ENCODE measurements around the gene HOXB2.

Gene HOXB2

GRCh38 chr17:48578616-48579470, 33.9 kb upstream of the HOXB2 start:
- no peak for DNase-seq

DNA sequence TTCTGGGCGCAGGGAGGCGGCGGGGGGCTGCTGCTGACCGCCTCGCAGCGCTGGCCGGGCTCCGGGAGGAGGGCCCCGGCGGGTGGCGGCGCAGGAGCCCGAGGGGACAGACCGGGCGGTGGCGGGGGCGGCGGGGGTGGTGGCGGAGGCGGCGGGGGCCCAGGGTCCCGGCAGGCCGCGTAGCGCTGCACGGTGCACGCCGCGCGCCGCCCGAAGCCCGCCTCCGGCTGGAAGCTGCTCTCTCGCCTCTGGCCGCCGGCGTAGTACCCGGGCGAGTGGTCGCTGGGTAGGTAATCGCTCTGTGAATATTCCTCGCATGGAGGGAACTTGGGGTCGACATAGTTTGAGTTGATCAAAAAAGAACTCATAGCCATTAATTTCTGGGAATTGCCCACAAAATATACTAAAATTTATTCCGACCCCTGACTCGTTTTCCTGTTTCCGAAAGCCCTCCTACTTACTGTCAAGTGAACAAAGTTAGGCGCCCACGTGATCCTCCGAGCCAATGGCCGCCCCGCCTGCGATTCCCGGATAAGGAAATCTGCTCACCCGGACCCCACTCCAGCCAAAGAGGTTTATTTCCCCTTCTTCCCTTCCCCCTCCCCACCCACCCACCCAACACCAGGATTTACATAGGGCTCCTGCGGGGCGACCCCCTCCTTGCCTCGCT, 33.2 kb upstream of the HOXB2 start, which contains the start of gene HOXB4:
TSS of gene HOXB4 (minus strand) at position 405 of the 670 bp plus-strand sequence. CDS start at position 374, 31 bp downstream.
- DNase-seq = no peak

GRCh38 chr17:48577330-48577945, 32.5 kb upstream of the HOXB2 start:
- no peak for DNase-seq

- no peak for DNase-seq
Measured at GRCh38 chr17:48576479-48577309, 31.8 kb upstream of the HOXB2 start.

GRCh38 chr17:48575673-48576478, 31.0 kb upstream of the HOXB2 start:
- no peak for DNase-seq

DNA sequence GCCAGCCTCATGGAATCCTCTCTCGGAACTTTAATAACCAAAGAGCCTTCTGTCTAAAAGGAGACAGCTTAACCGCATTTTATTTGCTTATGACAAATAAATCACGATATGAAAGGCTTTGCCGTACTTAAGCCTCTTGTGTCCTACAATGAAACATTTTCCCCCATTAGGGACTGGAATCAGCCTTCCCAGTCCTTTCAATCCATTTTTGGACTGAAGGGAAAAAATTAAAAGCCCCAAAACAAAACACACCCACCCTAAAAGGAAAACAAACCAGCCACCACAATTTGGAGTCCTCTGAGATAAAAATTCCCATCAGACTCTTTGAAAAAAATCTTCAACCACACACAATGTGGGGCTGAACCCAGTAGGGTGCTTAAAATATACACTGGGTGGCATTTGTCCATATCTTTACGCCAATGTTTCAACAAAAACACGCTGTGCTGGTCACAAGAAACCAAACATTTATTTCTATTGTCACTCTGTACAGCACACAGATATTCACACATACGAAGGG, 30.2 kb upstream of the HOXB2 start:
- no peak for DNase-seq

DNA sequence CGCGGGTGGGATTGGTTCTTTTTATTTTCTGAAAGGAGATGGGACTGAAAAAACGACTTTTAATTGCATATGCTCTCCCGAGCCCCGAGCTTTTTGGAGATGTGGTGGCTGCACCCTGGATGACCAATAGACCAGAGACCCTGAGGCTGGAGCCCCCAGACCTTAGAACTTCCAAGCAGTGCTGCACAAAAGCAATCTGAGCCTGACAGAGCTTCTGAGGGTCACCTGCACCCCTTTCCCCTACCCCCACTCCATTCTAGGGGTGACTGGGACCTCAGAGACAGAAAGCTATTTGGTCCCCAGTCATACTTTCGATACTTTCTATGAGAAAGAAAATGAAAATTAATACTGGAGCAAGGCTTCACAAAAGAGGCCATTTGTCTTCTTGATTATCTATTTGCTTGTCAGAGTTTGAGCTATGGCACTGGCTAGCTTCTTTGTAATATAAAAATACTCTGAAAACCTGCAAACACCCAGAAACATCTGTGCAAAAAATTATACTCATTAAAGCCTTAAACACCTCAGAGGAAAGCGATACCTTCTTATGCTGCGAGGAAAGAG, 29.7 kb upstream of the HOXB2 start:
- DNase-seq = no peak

- DNase-seq = no peak
Measured at GRCh38 chr17:48571826-48572417, 27.0 kb upstream of the HOXB2 start.

- DNase-seq = no peak
Measured at GRCh38 chr17:48571024-48571818, 26.3 kb upstream of the HOXB2 start.

GRCh38 chr17:48570325-48571023, 25.6 kb upstream of the HOXB2 start:
- DNase-seq = no peak

GRCh38 chr17:48569674-48570324, 24.9 kb upstream of the HOXB2 start:
- DNase-seq = no peak

DNA sequence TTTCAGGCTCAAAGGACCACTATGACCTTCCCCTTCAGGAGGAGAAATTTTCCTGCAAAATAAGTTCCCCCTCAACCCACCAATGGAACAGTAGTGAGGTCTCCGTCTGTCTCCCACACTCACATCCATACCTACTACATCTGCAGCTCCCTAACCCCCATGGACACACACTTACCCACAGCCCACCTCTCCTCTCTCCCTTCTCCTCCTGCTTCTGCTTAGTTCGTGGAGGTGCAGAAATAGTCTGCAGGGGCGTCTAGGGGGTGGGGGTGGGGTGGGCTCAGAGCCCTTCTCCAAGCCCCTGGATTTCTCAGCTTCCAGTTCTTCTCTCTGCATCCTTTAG, 24.3 kb upstream of the HOXB2 start:
- no peak for DNase-seq

GRCh38 chr17:48568499-48569239, 23.8 kb upstream of the HOXB2 start:
- DNase-seq = no peak

DNA sequence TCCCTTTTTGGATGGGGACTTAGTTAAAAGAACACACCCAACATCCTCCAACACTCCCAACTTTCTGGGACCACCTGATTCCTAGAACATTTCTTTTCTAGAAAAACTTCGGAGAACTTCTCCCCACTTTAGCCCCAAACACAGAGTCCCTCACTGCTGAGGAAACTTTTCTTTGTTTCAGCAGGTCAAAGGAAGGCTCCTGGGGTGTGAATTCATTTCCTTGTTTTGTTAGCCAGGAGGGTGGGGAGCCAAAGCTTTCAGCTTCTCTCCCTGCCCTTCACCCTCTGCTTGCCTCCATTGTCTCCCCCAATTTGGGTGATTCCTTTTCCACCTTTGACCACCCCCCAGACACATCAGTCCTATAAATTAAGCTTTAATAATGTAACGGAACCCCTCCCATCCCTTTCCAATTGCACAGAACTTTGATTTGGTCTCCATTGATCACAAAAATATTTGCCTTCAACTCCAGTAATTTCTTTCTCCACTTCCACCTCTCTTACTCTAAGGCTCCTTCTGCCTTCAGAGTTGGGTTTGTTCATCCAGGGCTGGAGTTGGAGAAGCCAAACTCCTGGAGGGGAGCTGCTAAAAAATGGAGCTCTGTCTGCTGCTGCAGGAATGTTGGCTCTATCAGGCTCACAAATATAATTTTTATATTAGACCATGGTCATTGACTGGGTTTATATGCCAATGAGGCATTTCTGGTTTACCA, 22.9 kb upstream of the HOXB2 start:
- DNase-seq = no peak

- no peak for DNase-seq
Measured at GRCh38 chr17:48567209-48567608, 22.3 kb upstream of the HOXB2 start.

- no peak for DNase-seq
Measured at GRCh38 chr17:48566717-48567116, 21.8 kb upstream of the HOXB2 start.

DNA sequence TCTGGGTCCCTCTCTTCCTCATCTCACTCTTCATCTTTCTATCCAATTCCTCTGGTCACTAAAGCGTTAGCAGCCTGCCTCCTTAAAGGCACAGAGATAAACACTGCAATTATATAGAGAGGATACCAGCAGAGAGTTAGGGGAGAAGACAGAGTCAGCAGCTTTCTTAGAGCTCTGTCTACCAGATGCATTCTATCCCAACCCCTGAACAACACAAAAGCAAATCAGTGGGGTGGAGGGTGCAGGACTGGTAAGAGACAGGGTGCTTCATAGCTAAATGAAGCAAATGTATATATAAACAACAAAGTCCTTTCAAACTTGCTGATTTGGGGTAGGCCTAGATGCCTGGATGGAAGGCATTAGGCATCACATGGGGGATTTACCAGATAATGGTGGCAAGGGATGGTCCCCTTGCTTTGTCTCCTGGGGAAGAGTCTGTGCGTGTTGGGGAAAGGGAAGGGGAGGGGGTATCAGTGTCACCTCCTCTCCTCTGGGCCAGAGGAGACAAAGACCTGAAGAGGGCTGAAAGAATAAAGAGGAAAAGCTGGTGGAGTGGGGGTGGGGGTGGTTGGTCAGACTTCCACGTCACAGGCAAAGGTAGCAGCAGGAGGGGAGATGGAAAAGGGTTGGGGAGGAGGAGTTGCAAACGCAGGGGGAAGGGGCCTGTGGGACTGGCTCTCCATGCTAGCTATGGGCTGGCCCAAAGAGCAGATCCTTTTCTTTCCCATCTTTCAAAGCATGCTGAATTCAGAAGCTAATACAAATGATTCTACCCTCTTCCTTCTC, 21.2 kb upstream of the HOXB2 start:
- DNase-seq = no peak

Measured in NCI-H2171 (cell line).